Jurkat, Clone E6-1 (cell line): ENCODE measurements around the gene NADSYN1.

ENCODE experiments used
- DNase-seq: peaks from one replicate; pipeline ENCODE4 v3.0.0-alpha.2; 2011; ENCODE audit warnings: low read depth, low spot score
- H3K4me3 ChIP-seq: 2 replicates; pipeline ENCODE4 v1.5.1; 2011; ENCODE audit warnings: mild to moderate bottlenecking, low read length, control low read depth, moderate library complexity

NADSYN1 gene

GRCh38 chr11:71484248-71485062, 31.5 kb downstream of the NADSYN1 start:
- no peak for DNase-seq
- H3K4me3 ChIP-seq, result no peak overlapping the region

DNA sequence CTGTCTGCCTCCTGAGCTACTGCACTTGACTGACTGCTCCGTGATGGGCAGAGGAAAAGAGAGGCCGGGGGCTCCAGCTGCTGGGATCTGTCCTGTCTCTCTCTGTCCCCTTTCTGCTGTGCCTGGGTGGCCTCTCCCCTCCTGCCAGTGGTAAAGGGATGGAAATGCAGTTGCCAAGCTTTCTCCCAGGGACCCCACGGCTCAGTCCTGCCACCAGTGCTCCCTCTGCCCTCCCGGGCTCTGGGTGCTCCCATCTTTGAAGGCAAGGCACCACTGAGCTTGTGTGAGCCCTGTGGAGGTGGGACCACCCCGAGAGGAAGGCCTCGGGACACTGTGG, 32.0 kb downstream of the NADSYN1 start:
- no peak for DNase-seq

GRCh38 chr11:71485466-71485865, 32.5 kb downstream of the NADSYN1 start:
- no peak overlapping the region for H3K4me3 ChIP-seq
- no peak for DNase-seq

More for the DNA sequence above, 32.0 kb downstream of the NADSYN1 start:
- no peak overlapping the region for H3K4me3 ChIP-seq

- no peak for DNase-seq
- H3K4me3 ChIP-seq, result no peak overlapping the region
Measured at GRCh38 chr11:71486320-71486719, 33.3 kb downstream of the NADSYN1 start.

DNA sequence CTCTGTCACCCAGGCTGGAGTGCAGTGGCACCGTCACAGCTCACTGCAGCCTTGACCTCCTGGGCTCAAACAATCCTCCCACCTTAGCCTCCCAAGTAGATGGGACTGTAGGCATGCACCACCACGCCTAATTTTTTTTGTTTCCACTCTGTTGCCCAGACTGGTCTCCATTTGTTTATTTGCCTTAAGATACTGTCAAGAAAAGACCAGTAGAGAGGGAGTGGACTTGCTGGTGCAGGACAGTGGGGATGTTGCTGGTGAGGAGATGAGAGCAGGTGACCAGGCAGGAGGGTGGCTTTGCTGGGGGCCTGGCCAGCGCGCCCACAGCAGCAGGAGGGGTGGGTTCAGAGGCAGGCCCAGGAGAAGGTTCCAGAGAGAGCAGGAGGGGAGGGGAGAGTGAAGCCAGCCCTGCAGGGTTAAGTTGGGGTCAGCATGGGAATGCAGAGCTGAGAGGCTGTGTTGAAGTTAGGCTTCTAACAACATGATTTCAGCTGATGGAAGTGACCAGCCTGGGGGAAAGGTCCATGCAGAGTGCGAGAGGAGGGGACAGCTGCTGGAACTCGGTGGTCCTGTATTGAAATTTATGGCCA, 35.8 kb downstream of the NADSYN1 start:
- DNase-seq, result no peak
- no peak overlapping the region for H3K4me3 ChIP-seq

GRCh38 chr11:71489311-71490043, 36.5 kb downstream of the NADSYN1 start:
- no peak overlapping the region for H3K4me3 ChIP-seq
- no peak for DNase-seq

GRCh38 chr11:71490044-71490730, 37.2 kb downstream of the NADSYN1 start:
- no peak overlapping the region for H3K4me3 ChIP-seq
- DNase-seq, result no peak

- no peak for DNase-seq
- no peak overlapping the region for H3K4me3 ChIP-seq
Measured at GRCh38 chr11:71490731-71491390, 37.9 kb downstream of the NADSYN1 start.

DNA sequence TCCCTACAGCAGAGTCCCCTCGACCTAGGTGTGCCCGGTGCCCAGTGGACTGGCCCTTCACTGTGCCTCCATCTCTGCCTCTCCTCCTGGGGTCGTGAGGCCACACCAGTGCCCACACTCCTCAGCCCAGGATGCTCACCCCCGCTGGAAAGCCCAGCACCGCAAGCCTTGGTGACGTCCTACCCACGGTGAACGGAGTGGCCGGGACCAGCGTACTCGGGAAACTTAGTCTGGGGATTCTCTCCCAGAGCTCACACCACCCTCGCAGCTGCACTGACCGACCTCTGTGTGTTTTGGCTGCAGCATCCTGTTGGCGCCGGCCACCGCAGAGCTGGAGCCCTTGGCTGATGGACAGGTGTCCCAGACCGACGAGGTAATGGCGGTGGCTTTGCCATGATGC, 38.5 kb downstream of the NADSYN1 start:
- no peak overlapping the region for H3K4me3 ChIP-seq

DNA sequence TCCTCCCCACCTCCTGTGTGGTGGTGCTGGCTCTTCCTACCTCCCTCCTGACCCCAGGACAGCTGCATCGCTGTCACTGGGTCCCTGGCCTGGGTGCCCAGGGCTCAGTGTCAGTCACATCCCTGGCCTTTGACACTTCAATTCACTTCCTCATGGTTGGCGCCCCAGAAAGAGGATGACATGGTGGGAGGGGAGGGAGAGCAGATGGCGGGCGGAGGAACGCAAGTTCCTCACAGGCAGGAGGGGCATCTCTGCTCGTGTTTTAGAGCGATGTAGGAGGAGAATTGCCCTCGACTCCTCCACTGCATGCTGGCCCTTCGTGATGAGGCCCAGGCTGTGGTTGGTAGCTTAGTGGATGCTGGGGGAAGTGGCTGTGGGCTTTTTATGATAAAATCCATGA, 38.9 kb downstream of the NADSYN1 start:
- DNase-seq, result no peak

More for the DNA sequence above, 38.5 kb downstream of the NADSYN1 start:
- no peak for DNase-seq

GRCh38 chr11:71495286-71496230, 42.6 kb downstream of the NADSYN1 start:
- DNase-seq, result no peak
- no peak overlapping the region for H3K4me3 ChIP-seq

More for the DNA sequence above, 38.9 kb downstream of the NADSYN1 start:
- no peak overlapping the region for H3K4me3 ChIP-seq

DNA sequence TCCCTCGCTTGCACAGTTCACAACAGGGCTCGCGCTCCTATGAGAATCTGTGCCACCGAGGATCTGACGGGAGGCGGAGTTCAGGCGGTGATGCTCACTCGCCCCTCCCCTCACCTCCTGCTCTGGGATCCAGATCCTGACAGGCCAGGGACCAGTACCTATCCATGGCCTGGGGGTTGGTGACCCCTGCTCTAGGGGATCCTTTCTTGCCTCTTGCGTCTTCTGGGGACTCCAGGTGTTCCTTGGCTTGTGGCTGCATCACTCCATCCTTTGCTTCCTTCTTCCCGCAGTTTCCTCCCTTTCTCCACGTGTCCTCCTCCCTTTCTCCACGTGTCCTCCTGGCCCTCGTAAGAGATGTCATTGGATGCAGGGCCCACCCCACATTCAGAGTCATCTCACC, 43.4 kb downstream of the NADSYN1 start:
- DNase-seq, result no peak

DNA sequence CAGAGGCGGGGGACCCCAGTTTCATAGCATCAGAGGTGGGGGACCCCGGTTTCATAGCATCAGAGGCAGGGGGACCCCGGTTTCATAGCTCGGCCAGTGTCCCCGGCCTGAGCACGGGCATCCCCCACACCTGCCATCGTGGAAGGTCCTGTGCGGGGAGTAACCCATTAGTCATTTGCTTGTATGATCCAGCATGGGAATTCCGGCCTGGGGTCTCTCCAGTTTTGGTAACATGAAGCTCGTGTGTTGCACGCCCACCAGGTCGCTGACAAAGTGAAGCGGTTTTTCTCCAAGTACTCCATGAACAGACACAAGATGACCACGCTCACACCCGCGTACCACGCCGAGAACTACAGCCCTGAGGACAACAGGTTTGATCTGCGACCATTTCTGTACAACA, 45.1 kb downstream of the NADSYN1 start:
- no peak for DNase-seq
- H3K4me3 ChIP-seq, result no peak overlapping the region

More for the DNA sequence above, 43.4 kb downstream of the NADSYN1 start:
- no peak overlapping the region for H3K4me3 ChIP-seq

DNA sequence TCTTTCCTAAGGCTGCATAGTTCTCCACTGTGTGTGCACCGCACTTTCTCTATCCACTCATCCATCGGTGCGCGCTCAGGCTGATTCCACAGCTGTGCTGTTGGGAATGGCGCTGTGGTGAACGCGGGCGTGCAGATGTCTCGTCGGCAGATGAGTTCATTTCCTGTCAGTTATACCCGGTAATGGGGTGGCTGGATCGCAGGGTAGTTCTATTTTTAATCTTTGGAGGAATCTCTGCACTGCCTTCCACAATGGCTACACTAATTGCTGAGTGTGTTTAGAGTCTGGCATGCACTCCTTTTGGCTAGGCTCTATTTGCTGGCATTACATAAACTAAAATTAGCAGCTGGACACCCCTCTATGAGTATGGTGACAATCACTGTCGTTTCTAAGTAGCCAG, 46.1 kb downstream of the NADSYN1 start:
- peak; percentile 84 for DNase-seq
- H3K4me3 ChIP-seq, result no peak overlapping the region

DNA sequence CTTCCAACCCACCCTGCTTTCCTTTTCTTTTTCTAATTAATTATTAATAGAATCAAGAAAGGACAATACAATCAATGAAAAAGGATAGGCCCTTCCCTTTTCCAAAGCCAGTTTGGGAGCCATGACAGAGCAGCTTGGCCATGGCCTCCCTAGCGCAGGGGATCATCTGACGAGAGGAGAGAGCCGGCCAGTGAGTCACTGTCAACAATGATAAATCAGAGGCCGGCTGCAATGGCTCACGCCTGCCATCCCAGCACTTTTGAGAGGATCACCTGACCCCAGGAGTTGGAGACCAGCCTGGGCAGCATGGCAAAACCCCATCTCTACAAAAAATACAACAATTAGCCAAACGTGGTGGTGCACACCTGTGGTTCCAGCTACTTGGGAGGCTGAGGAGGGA, 46.5 kb downstream of the NADSYN1 start:
- DNase-seq, result no peak
- no peak overlapping the region for H3K4me3 ChIP-seq

GRCh38 chr11:71500601-71501021, 47.6 kb downstream of the NADSYN1 start:
- DNase-seq, result no peak
- no peak overlapping the region for H3K4me3 ChIP-seq

GRCh38 chr11:71501071-71501985, 48.3 kb downstream of the NADSYN1 start:
- no peak overlapping the region for H3K4me3 ChIP-seq
- DNase-seq, result no peak
